GM18519 (cell line): ENCODE results near the gene PAM16.

Experiments used
- ATAC-seq: cut with Tn5 transposase; IDR thresholded peaks from one replicate; pipeline ENCODE4 v1.9.1; 2021; ENCODE audit warnings: mild to moderate bottlenecking, moderate library complexity; ENCODE audit not compliant: unreplicated experiment, low FRiP score

PAM16 gene

DNA sequence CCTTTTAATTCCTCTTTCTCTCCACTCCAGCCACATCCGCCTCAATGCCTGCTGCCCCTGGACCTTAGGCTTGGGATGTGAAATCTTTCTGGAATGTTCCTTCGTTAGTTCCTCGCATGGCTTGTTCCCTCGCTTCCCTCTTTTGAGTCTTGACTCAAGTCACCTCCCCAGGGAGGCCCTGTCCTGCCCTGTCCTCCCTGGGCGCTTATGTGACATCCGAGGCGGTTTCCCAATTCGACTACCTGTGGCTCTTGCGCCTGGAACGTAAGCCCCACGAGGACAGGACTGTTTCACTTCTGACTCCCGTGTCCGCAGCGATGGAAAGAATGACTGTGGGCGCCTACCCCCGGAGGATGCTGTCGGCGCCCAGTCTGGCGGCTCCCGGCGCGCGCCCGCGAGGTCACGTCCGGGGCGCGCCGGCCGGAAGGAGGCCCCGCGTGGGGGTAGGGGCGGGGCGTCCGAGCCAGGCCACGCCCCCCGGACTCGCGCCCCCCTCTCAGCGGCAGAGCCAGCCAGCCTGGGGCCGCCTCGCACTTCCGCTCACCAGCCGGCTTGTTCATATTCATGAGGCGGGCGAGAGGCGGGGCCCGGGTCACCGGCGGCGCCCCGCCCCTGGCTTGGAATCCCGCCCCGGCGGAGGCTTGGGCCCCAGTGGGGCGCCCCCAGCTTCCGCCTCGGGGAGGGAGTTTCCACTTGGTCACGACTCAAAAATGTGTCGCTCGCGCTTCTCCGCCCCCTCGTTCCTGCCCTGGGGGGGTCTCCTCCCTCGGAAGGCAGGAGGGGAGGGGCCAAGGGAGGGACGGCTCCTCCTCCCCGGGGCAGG lies 43.7 kb downstream of the PAM16 start:
- peak; percentile 85 for ATAC-seq

GRCh38 chr16:4306470-4307214 lies 44.5 kb downstream of the PAM16 start:
- ATAC-seq: no peak

- ATAC-seq: no peak
Observed at GRCh38 chr16:4303973-4304372, 47.1 kb downstream of the PAM16 start.

DNA sequence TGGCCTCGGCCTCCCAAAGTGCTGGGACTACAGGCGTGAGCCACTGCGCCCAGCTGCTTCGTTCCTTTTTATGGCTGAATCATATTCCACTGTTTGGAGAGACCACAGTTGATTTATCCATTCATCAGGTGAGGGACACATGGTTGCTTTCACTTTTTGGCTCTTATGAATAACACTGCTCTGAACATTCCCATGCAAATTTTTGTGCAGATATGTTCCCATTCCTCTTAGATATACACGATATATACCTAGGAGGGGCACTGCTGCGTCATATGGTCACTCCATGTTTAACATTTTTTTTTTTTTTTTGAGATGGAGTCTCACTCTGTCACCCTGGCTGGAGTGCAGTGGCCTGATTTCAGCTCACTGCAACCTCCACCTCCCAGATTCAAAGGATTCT lies 49.2 kb downstream of the PAM16 start:
- no peak for ATAC-seq

- no peak for ATAC-seq
Observed at GRCh38 chr16:4301177-4301576, 49.9 kb downstream of the PAM16 start.

- ATAC-seq: no peak
Observed at GRCh38 chr16:4298761-4299522, 52.2 kb downstream of the PAM16 start.

DNA sequence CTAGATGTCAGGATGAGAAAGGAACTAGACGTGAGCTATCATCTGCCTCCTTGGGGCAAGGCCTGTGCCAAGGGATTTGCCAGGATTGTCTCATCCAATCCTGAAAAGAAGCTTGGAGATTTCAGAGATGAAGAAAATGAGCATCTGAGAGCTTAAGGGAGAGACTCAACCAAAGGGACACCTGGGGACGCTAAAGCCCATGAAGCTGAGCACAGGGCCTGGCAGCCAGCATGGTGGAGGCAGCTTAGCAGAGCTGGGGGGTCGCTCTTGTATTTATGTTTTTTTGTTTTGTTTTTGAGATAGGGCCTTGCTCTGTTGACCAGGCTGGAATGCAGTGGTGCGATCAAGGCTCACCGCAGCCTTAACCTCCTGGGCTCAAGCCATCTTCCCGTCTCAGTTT lies 53.6 kb downstream of the PAM16 start:
- no peak for ATAC-seq

DNA sequence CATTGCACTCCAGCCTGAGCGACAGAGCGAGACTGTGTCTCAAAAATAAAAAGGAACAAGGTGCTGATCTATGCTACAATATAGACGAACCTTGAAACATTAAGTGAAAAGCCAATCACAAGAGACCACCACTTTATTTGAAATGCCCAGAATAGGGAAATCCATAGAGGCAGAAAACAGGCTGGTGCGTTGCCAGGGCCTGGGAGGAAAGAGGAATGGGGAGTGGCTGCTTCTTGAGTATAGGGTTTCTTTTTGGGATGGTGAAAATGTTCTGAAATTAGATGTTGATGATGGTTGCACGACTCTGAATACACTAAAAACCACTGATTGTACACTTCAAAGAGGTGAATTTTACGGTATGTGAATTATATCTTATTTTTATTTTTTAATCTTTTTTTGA lies 55.5 kb downstream of the PAM16 start:
- ATAC-seq: no peak

DNA sequence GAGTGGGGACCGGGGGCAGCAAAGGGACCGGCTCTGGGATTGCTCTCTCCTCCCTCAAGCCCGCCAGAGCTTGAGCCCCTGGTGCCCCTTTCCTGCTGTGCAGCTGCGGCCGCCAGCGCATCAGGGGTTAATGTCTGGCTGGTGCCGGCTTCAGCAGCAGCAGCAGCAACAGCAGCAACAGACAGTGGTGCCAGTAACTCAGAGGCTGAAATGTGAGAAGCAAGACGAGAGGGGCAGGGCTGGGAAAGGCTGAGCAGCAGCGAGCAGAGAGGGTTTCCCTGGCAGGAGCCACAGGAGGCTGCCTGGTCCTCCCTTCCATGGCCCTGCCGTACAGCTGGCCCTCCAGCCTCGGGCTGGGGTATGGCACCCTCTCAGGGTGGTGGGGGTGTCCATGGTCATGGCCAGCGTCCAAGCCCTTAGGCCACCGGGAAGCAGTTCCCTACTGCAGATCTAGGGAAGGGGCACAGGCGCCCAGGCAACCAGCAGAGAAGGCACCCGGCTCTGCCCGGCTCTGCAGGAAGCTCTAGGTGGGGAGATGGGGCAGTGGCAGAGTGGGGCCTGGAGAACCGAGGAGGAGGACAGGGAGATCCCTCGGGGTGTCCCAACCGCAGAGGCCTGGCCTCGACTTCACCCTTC lies 57.2 kb downstream of the PAM16 start:
- ATAC-seq: no peak

DNA sequence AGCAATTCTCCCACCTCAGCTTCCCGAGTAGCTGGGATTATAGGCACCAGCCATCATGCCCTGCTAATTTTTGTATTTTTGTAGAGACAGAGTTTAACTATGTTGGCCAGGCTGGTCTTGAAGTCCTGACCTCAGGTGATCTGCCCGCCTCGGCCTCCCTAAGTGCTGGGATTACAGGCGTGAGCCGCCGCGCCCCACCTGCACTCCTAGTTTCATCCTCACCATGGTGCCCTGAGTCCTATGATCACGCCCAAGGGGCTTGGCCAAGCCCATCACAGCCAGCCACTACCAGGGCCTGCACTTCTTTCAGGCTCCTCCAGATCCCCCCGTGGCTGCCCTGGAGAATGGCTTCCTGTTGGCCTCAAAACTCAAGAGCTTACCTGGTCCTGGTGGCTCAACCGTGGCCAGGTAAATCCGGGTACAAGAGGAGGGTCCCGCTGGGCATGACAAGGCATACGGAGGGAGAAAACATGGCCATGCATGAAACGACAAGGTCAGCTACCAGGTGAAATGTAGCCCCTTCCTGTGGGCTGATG lies 57.9 kb downstream of the PAM16 start:
- no peak for ATAC-seq

DNA sequence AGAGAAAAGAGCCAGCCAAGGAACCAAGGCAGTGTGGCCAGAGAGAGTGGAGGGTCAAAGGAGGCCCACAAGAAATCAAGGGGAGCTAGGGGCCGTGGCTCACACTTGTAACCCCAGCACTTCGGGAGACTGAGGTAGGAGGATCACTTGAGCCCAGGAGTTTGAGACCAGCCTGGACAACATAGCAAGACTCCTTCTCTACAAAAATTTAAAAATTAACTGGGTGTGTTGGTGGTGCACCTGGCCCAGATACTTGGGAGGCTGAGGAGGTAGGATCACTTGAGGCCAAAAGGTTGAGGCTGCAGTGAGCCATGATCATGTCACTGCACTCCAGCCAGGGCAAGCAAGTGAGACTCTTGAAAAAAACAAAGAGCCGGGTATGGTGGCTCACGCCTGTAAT lies 59.4 kb downstream of the PAM16 start:
- no peak for ATAC-seq
